Upper lobe of left lung (tissue), 4 donors: ENCODE results near the gene ZFYVE1.

ENCODE experiments used
- POLR2A ChIP-seq, 4 donors: fragments of 450-650 bp; IDR thresholded peaks; one replicate each; pipeline ENCODE4 v1.5.1; 2016 to 2017; ENCODE audit warnings: antibody characterized with exemption in 4 of 4, mild to moderate bottlenecking in 2 of 4
- POLR2AphosphoS5 ChIP-seq, 2 donors: sonication (generic); formaldehyde crosslinking; IDR thresholded peaks; one replicate each; pipeline ENCODE4 v1.5.1; 2017; ENCODE audit warnings: antibody characterized with exemption in 2 of 2
- TF ChIP-seq, protein P1 (sequence below), 6 experiments: fragments of 450-650 bp in 4 of 6; fragments of 200-600 bp in 2 of 6; sonication (generic) in 2 of 6; IDR thresholded peaks; one replicate each; pipeline ENCODE4 v1.5.1; 2016 to 2019; ENCODE audit warnings: antibody characterized with exemption in 6 of 6

- TF ChIP-seq, protein P1, sequence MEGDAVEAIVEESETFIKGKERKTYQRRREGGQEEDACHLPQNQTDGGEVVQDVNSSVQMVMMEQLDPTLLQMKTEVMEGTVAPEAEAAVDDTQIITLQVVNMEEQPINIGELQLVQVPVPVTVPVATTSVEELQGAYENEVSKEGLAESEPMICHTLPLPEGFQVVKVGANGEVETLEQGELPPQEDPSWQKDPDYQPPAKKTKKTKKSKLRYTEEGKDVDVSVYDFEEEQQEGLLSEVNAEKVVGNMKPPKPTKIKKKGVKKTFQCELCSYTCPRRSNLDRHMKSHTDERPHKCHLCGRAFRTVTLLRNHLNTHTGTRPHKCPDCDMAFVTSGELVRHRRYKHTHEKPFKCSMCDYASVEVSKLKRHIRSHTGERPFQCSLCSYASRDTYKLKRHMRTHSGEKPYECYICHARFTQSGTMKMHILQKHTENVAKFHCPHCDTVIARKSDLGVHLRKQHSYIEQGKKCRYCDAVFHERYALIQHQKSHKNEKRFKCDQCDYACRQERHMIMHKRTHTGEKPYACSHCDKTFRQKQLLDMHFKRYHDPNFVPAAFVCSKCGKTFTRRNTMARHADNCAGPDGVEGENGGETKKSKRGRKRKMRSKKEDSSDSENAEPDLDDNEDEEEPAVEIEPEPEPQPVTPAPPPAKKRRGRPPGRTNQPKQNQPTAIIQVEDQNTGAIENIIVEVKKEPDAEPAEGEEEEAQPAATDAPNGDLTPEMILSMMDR (IDR thresholded peaks at IDR 0.05): no peak
- TF ChIP-seq POLR2A (IDR thresholded peaks at IDR 0.05) (no peak), POLR2AphosphoS5 (IDR thresholded peaks at IDR 0.05) (no peak)
Measured at GRCh38 chr14:73058922-73059673, 32.2 kb upstream of the ZFYVE1 start.
